ENCODE data around the gene ACTN1.

Gene ACTN1

GRCh38 chr14:68951035-68951797 lies 27.9 kb downstream of the ACTN1 start:
- ChIA-PET POLR2A (no interaction called here), CTCF (interaction anchor here (0.9 kb wide), 1 partner anchor 629 kb away, joined by 3 read pairs; no protein-coding TSS in a partner anchor)
- no peak for DNase-seq (ENCODE audit: extremely low spot score)
- no peak for TF ChIP-seq CTCF (IDR thresholded peaks at IDR 0.05; ENCODE audit: control extremely low read depth, extremely low read depth, low read depth, missing control alignments)

GRCh38 chr14:68950111-68950510 lies 29.0 kb downstream of the ACTN1 start:
- no peak for TF ChIP-seq CTCF (IDR thresholded peaks at IDR 0.05; ENCODE audit: control extremely low read depth, extremely low read depth, low read depth, missing control alignments)
- ChIA-PET POLR2A (no interaction called here), CTCF (no interaction called here)
- no peak for DNase-seq (ENCODE audit: extremely low spot score)

GRCh38 chr14:68949601-68949965 lies 29.5 kb downstream of the ACTN1 start:
- ChIA-PET CTCF (interaction anchor here (1.0 kb wide), 1 partner anchor 39 kb away, joined by 3 read pairs; no protein-coding TSS in a partner anchor), POLR2A (no interaction called here)
- no peak for TF ChIP-seq CTCF (IDR thresholded peaks at IDR 0.05; ENCODE audit: control extremely low read depth, extremely low read depth, low read depth, missing control alignments)
- DNase-seq (ENCODE audit: extremely low spot score): no peak

GRCh38 chr14:68948686-68949600 lies 30.2 kb downstream of the ACTN1 start:
- ChIA-PET CTCF (interaction anchor here (1.0 kb wide), 1 partner anchor 38 kb away, joined by 3 read pairs; no protein-coding TSS in a partner anchor), POLR2A (no interaction called here)
- no peak for TF ChIP-seq CTCF (IDR thresholded peaks at IDR 0.05; ENCODE audit: control extremely low read depth, extremely low read depth, low read depth, missing control alignments)
- no peak for DNase-seq (ENCODE audit: extremely low spot score)

- no peak for DNase-seq (ENCODE audit: extremely low spot score)
- TF ChIP-seq CTCF (IDR thresholded peaks at IDR 0.05; ENCODE audit: control extremely low read depth, extremely low read depth, low read depth, missing control alignments): no peak
- CTCF ChIA-PET: interaction anchor here (0.8 kb wide), 1 partner anchor 143 kb away, joined by 3 read pairs; no protein-coding TSS in a partner anchor
- POLR2A ChIA-PET: no interaction called here
Measured at GRCh38 chr14:68947802-68948201, 31.3 kb downstream of the ACTN1 start.

GRCh38 chr14:68946489-68946822 lies 32.6 kb downstream of the ACTN1 start:
- DNase-seq (ENCODE audit: extremely low spot score): no peak
- TF ChIP-seq CTCF (IDR thresholded peaks at IDR 0.05; ENCODE audit: control extremely low read depth, extremely low read depth, low read depth, missing control alignments): no peak
- ChIA-PET POLR2A (no interaction called here), CTCF (interaction anchor here (1.1 kb wide), 1 partner anchor 9 kb away, joined by 3 read pairs; no protein-coding TSS in a partner anchor)
